ENCODE data around the gene CENPU.
A peak's percentile ranks its signal among the peaks of the same experiment; 100 is the strongest.

Gene CENPU

GRCh38 chr4:184751585-184751956 lies 17.7 kb upstream of the CENPU start:
- Histone ChIP-seq H3K79me1 (replicated peaks; ENCODE audit: low read length, poor library complexity, severe bottlenecking) (no peaks in the 10 kb centered on the region), H3K14ac (ENCODE audit: low read length in 2 of 2) (no peak overlapping the region), H2BK5ac (ENCODE audit: low read depth, low read length, poor library complexity, severe bottlenecking) (no peak overlapping the region), H2AK5ac (ENCODE audit: low read length, severe bottlenecking) (no peak overlapping the region), H3K4me1 (ENCODE audit: control insufficient read depth, insufficient read depth, low read depth, low read length) (peaks cover 19% of the 10 kb centered on the region), H3K4me2 (ENCODE audit: low read length, poor library complexity, severe bottlenecking) (no peak overlapping the region), H3K4ac (ENCODE audit: low read depth in 1 of 2, low read length in 2 of 2) (no peak overlapping the region), H3K9me3 (ENCODE audit: control insufficient read depth, low read length) (no peaks in the 10 kb centered on the region), H3K18ac (ENCODE audit: low read depth in 1 of 2, low read length in 2 of 2) (no peak overlapping the region), H3K27me3 (ENCODE audit: control insufficient read depth in 1 of 2, insufficient read depth in 1 of 2, low read length in 2 of 2) (no peaks in the 10 kb centered on the region), H3K27ac (ENCODE audit: low read length, poor library complexity, severe bottlenecking) (no peak overlapping the region), H2BK12ac (ENCODE audit: low read length in 2 of 2) (no peak overlapping the region), H3K9ac (ENCODE audit: low read length) (no peak overlapping the region), H3K23ac (ENCODE audit: low read length in 2 of 2) (no peak overlapping the region), H4K8ac (ENCODE audit: low read length) (no peak overlapping the region), H2BK15ac (ENCODE audit: low read depth, poor library complexity, severe bottlenecking) (no peak overlapping the region), H3K36me3 (ENCODE audit: control insufficient read depth in 1 of 2, insufficient read depth in 2 of 2, low read depth in 1 of 2, low read length in 2 of 2) (peaks cover 13 to 18% of the 10 kb centered on the region in 2 experiments), H3K4me3 (ENCODE audit: insufficient read depth in 1 of 2, low read depth in 1 of 2, low read length in 2 of 2) (no peak overlapping the region), H2AFZ (ENCODE audit: low read depth, low read length) (no peak overlapping the region), H4K91ac (ENCODE audit: low read length) (no peak overlapping the region), H2BK120ac (ENCODE audit: low read depth, low read length) (no peak overlapping the region)
- 73% methylated on average over 6 of the region's 6 CpGs for WGBS
- no peak for DNase-seq

- Histone ChIP-seq H3K14ac (ENCODE audit: low read length in 2 of 2) (no peak overlapping the region), H3K18ac (ENCODE audit: low read depth in 1 of 2, low read length in 2 of 2) (no peak overlapping the region), H2AK5ac (ENCODE audit: low read length, severe bottlenecking) (peak overlapping the region; percentile 23), H2BK15ac (ENCODE audit: low read depth, poor library complexity, severe bottlenecking) (no peak overlapping the region), H3K27me3 (ENCODE audit: control insufficient read depth in 1 of 2, insufficient read depth in 1 of 2, low read length in 2 of 2) (no peaks in the 10 kb centered on the region), H3K36me3 (ENCODE audit: control insufficient read depth in 1 of 2, insufficient read depth in 2 of 2, low read depth in 1 of 2, low read length in 2 of 2) (peaks cover 9 to 17% of the 10 kb centered on the region in 2 experiments), H3K4me2 (ENCODE audit: low read length, poor library complexity, severe bottlenecking) (no peak overlapping the region), H3K4me3 (ENCODE audit: insufficient read depth in 1 of 2, low read depth in 1 of 2, low read length in 2 of 2) (no peak overlapping the region), H3K9me3 (ENCODE audit: control insufficient read depth, low read length) (no peaks in the 10 kb centered on the region), H2BK120ac (ENCODE audit: low read depth, low read length) (no peak overlapping the region), H4K91ac (ENCODE audit: low read length) (no peak overlapping the region), H3K4ac (ENCODE audit: low read depth in 1 of 2, low read length in 2 of 2) (no peak overlapping the region), H2BK5ac (ENCODE audit: low read depth, low read length, poor library complexity, severe bottlenecking) (no peak overlapping the region), H3K79me1 (replicated peaks; ENCODE audit: low read length, poor library complexity, severe bottlenecking) (no peaks in the 10 kb centered on the region), H3K9ac (ENCODE audit: low read length) (no peak overlapping the region), H2BK12ac (ENCODE audit: low read length in 2 of 2) (no peak overlapping the region), H3K27ac (ENCODE audit: low read length, poor library complexity, severe bottlenecking) (no peak overlapping the region), H3K23ac (ENCODE audit: low read length in 2 of 2) (no peak overlapping the region), H3K4me1 (ENCODE audit: control insufficient read depth, insufficient read depth, low read depth, low read length) (peaks cover 19% of the 10 kb centered on the region), H4K8ac (ENCODE audit: low read length) (no peak overlapping the region), H2AFZ (ENCODE audit: low read depth, low read length) (no peak overlapping the region)
- DNase-seq = no peak
- WGBS = 78% methylated on average over 8 of the region's 8 CpGs
These were observed 17.2 kb upstream of the CENPU start for GRCh38 chr4:184750926-184751584.

- no peak overlapping the region for H2BK5ac ChIP-seq (ENCODE audit: low read depth, low read length, poor library complexity, severe bottlenecking)
- H3K4me1 ChIP-seq (ENCODE audit: control insufficient read depth, insufficient read depth, low read depth, low read length) = peaks cover 19% of the 10 kb centered on the region
- H3K27ac ChIP-seq (ENCODE audit: low read length, poor library complexity, severe bottlenecking) = no peak overlapping the region
- peak overlapping the region; percentile 64 for H2AK5ac ChIP-seq (ENCODE audit: low read length, severe bottlenecking)
- H3K9me3 ChIP-seq (ENCODE audit: control insufficient read depth, low read length) = no peaks in the 10 kb centered on the region
- peaks cover 9 to 12% of the 10 kb centered on the region in 2 experiments for H3K36me3 ChIP-seq (ENCODE audit: control insufficient read depth in 1 of 2, insufficient read depth in 2 of 2, low read depth in 1 of 2, low read length in 2 of 2)
- H3K4me3 ChIP-seq (ENCODE audit: insufficient read depth in 1 of 2, low read depth in 1 of 2, low read length in 2 of 2) = no peak overlapping the region
- H2BK120ac ChIP-seq (ENCODE audit: low read depth, low read length) = no peak overlapping the region
- WGBS = 88% methylated on average over 8 of the region's 8 CpGs
- H3K14ac ChIP-seq (ENCODE audit: low read length in 2 of 2) = no peak overlapping the region
- H3K23ac ChIP-seq (ENCODE audit: low read length in 2 of 2) = peak overlapping the region in 1 of 2 experiments; percentile 63
- H3K4me2 ChIP-seq (ENCODE audit: low read length, poor library complexity, severe bottlenecking) = no peak overlapping the region
- no peak overlapping the region for H4K91ac ChIP-seq (ENCODE audit: low read length)
- DNase-seq = no peak
- H3K27me3 ChIP-seq (ENCODE audit: control insufficient read depth in 1 of 2, insufficient read depth in 1 of 2, low read length in 2 of 2) = no peaks in the 10 kb centered on the region
- no peak overlapping the region for H2BK12ac ChIP-seq (ENCODE audit: low read length in 2 of 2)
- H2BK15ac ChIP-seq (ENCODE audit: low read depth, poor library complexity, severe bottlenecking) = no peak overlapping the region
- H2AFZ ChIP-seq (ENCODE audit: low read depth, low read length) = no peak overlapping the region
- no peak overlapping the region for H4K8ac ChIP-seq (ENCODE audit: low read length)
- H3K9ac ChIP-seq (ENCODE audit: low read length) = no peak overlapping the region
- no peak overlapping the region for H3K4ac ChIP-seq (ENCODE audit: low read depth in 1 of 2, low read length in 2 of 2)
- no peak overlapping the region for H3K18ac ChIP-seq (ENCODE audit: low read depth in 1 of 2, low read length in 2 of 2)
- H3K79me1 ChIP-seq (replicated peaks; ENCODE audit: low read length, poor library complexity, severe bottlenecking) = no peaks in the 10 kb centered on the region
These were observed 14.4 kb upstream of the CENPU start for GRCh38 chr4:184748251-184748652.

- H4K91ac ChIP-seq (ENCODE audit: low read length) = no peak overlapping the region
- 69% methylated on average over 4 of the region's 4 CpGs for WGBS
These were observed 13.3 kb upstream of the CENPU start for GRCh38 chr4:184747034-184747830.

More at GRCh38 chr4:184747034-184747830, 13.3 kb upstream of the CENPU start:
- Histone ChIP-seq H3K36me3 (ENCODE audit: control insufficient read depth in 1 of 2, insufficient read depth in 2 of 2, low read depth in 1 of 2, low read length in 2 of 2) (peaks cover 1 to 7% of the 10 kb centered on the region in 2 experiments), H2AK5ac (ENCODE audit: low read length, severe bottlenecking) (peak overlapping the region; percentile 82), H3K27ac (ENCODE audit: low read length, poor library complexity, severe bottlenecking) (peak overlapping the region; percentile 78), H3K4me2 (ENCODE audit: low read length, poor library complexity, severe bottlenecking) (no peak overlapping the region), H3K79me1 (replicated peaks; ENCODE audit: low read length, poor library complexity, severe bottlenecking) (no peaks in the 10 kb centered on the region), H2BK5ac (ENCODE audit: low read depth, low read length, poor library complexity, severe bottlenecking) (peak overlapping the region; percentile 34), H2BK15ac (ENCODE audit: low read depth, poor library complexity, severe bottlenecking) (no peak overlapping the region), H3K9me3 (ENCODE audit: control insufficient read depth, low read length) (no peaks in the 10 kb centered on the region), H3K23ac (ENCODE audit: low read length in 2 of 2) (no peak overlapping the region), H3K14ac (ENCODE audit: low read length in 2 of 2) (no peak overlapping the region), H3K9ac (ENCODE audit: low read length) (peak overlapping the region; percentile 83), H3K18ac (ENCODE audit: low read depth in 1 of 2, low read length in 2 of 2) (no peak overlapping the region), H3K27me3 (ENCODE audit: control insufficient read depth in 1 of 2, insufficient read depth in 1 of 2, low read length in 2 of 2) (no peaks in the 10 kb centered on the region), H3K4ac (ENCODE audit: low read depth in 1 of 2, low read length in 2 of 2) (no peak overlapping the region), H2BK120ac (ENCODE audit: low read depth, low read length) (no peak overlapping the region), H3K4me1 (ENCODE audit: control insufficient read depth, insufficient read depth, low read depth, low read length) (peaks cover 19% of the 10 kb centered on the region), H4K8ac (ENCODE audit: low read length) (no peak overlapping the region), H2BK12ac (ENCODE audit: low read length in 2 of 2) (no peak overlapping the region), H3K4me3 (ENCODE audit: insufficient read depth in 1 of 2, low read depth in 1 of 2, low read length in 2 of 2) (peak overlapping the region in 1 of 2 experiments; percentile 16), H2AFZ (ENCODE audit: low read depth, low read length) (no peak overlapping the region)
- DNase-seq = no peak
